ENCODE measurements around the gene DEFB123.
"Not testable (repeated sequence)": the region's sequence is repeated elsewhere in the genome, so short reads cannot be mapped to it uniquely, and the experiment has no call there.

DEFB123 gene

GRCh38 chr20:31446084-31446819, 5.8 kb downstream of the DEFB123 start:
- TF ChIP-seq CTCF (IDR thresholded peaks at IDR 0.05; ENCODE audit: control extremely low read depth, extremely low read depth, low read depth, missing control alignments): no peak
- ChIA-PET CTCF (no interaction called here), POLR2A (no interaction called here)
- DNase-seq (ENCODE audit: extremely low spot score): no peak

GRCh38 chr20:31449511-31450414, 9.3 kb downstream of the DEFB123 start:
- DNase-seq (ENCODE audit: extremely low spot score): no peak
- TF ChIP-seq CTCF (IDR thresholded peaks at IDR 0.05; ENCODE audit: control extremely low read depth, extremely low read depth, low read depth, missing control alignments): no peak
- ChIA-PET CTCF (interaction anchor here (1.0 to 1.6 kb wide), 4 partner anchors 9 to 163 kb away, joined by 3 to 8 read pairs (median 5); no protein-coding TSS in a partner anchor), POLR2A (no interaction called here)

- DNase-seq (ENCODE audit: extremely low spot score): no peak
- POLR2A ChIA-PET: no interaction called here
- CTCF ChIA-PET: no interaction called here
- no peak for TF ChIP-seq CTCF (IDR thresholded peaks at IDR 0.05; ENCODE audit: control extremely low read depth, extremely low read depth, low read depth, missing control alignments)
Observed at GRCh38 chr20:31452575-31452974, 12.1 kb downstream of the DEFB123 start.

- no peak for DNase-seq (ENCODE audit: extremely low spot score)
- ChIA-PET CTCF (interaction anchor here (1.8 kb wide), 1 partner anchor 48 kb away, joined by 11 read pairs; no protein-coding TSS in a partner anchor), POLR2A (no interaction called here)
- no peak for TF ChIP-seq CTCF (IDR thresholded peaks at IDR 0.05; ENCODE audit: control extremely low read depth, extremely low read depth, low read depth, missing control alignments)
Observed at GRCh38 chr20:31454361-31454760, 13.9 kb downstream of the DEFB123 start.

GRCh38 chr20:31470946-31471345, 30.5 kb downstream of the DEFB123 start:
- POLR2A ChIA-PET; DNase-seq (ENCODE audit: extremely low spot score); CTCF ChIA-PET: not testable (repeated sequence)

- DNase-seq (ENCODE audit: extremely low spot score): no peak
- ChIA-PET POLR2A (no interaction called here), CTCF (interaction anchor here (1.5 to 3.3 kb wide), 3 partner anchors 12 to 30 kb away, joined by 3 to 13 read pairs (median 6); no protein-coding TSS in a partner anchor)
- no peak for TF ChIP-seq CTCF (IDR thresholded peaks at IDR 0.05; ENCODE audit: control extremely low read depth, extremely low read depth, low read depth, missing control alignments)
Observed at GRCh38 chr20:31472395-31473330, 32.2 kb downstream of the DEFB123 start.
